HepG2 (cell line): Measurements from ENCODE around the gene SNUPN. TPM values are rescaled to one million over a fixed set of nuclear protein-coding genes. Genes with fewer than 3 reads are reported as not detected.

Source experiments
- AHDC1 ChIP-seq: sonication (generic); formaldehyde crosslinking; IDR thresholded peaks from 2 replicates; pipeline ENCODE4 v1.5.1; 2020; ENCODE audit warnings: mild to moderate bottlenecking, missing genetic modification reagents, borderline replicate concordance
- ARID4A ChIP-seq: sonication (generic); formaldehyde crosslinking; IDR thresholded peaks from 2 replicates; pipeline ENCODE4 v1.5.0; 2020; ENCODE audit warnings: mild to moderate bottlenecking, missing genetic modification reagents, borderline replicate concordance
- ATM ChIP-seq: fragments of 450-650 bp; IDR thresholded peaks from 2 replicates; pipeline ENCODE4 v1.7.1; 2017; ENCODE audit warnings: mild to moderate bottlenecking, borderline replicate concordance
- CEBPG ChIP-seq: IDR thresholded peaks from 2 replicates; pipeline ENCODE4 v1.6.1; 2016
- GATAD1 ChIP-seq: IDR thresholded peaks from 2 replicates; pipeline ENCODE4 v1.6.1; 2016; ENCODE audit warnings: missing genetic modification reagents, missing compliant biosample characterization
- KDM1A ChIP-seq: IDR thresholded peaks from 2 replicates; pipeline ENCODE4 v1.6.1; 2016; ENCODE audit warnings: missing compliant biosample characterization
- PHF21A ChIP-seq: sonication (generic); formaldehyde crosslinking; IDR thresholded peaks from 2 replicates; pipeline ENCODE4 v1.5.0; 2020; ENCODE audit warnings: mild to moderate bottlenecking, missing genetic modification reagents
- RARG ChIP-seq: sonication (generic); formaldehyde crosslinking; IDR thresholded peaks from 2 replicates; pipeline ENCODE4 v1.4.0; 2020; ENCODE audit warnings: low read depth, mild to moderate bottlenecking, missing genetic modification reagents
- RNF2 ChIP-seq: fragments of 450-650 bp; conservative IDR thresholded peaks from 2 replicates; pipeline ENCODE4 v1.6.1; 2016; ENCODE audit warnings: low read depth
- TEAD2 ChIP-seq: sonication (generic); formaldehyde crosslinking; IDR thresholded peaks from 2 replicates; pipeline ENCODE4 v1.9.0; 2021; ENCODE audit warnings: missing genetic modification reagents
- XRCC5 ChIP-seq: fragments of 200-400 bp; formaldehyde crosslinking; optimal IDR thresholded peaks from 2 replicates; pipeline ENCODE3; 2017; ENCODE audit warnings: mild to moderate bottlenecking, low read length
- ZBTB10 ChIP-seq: sonication (generic); formaldehyde crosslinking; IDR thresholded peaks from 2 replicates; pipeline ENCODE4 v1.4.0; 2020; ENCODE audit warnings: missing genetic modification reagents, borderline replicate concordance
- ZC3H13 ChIP-seq: sonication (generic); formaldehyde crosslinking; IDR thresholded peaks from 2 replicates; pipeline ENCODE4 v1.8.1; 2023; ENCODE audit warnings: mild to moderate bottlenecking, missing genetic modification reagents, moderate library complexity
- ZC3H4 ChIP-seq: sonication (generic); formaldehyde crosslinking; IDR thresholded peaks from 2 replicates; pipeline ENCODE4 v1.4.0; 2020; ENCODE audit warnings: missing genetic modification reagents, borderline replicate concordance
- ZKSCAN5 ChIP-seq: sonication (generic); formaldehyde crosslinking; IDR thresholded peaks from 2 replicates; pipeline ENCODE4 v1.5.1; 2020; ENCODE audit warnings: mild to moderate bottlenecking, missing genetic modification reagents
- ZNF619 ChIP-seq: sonication (generic); formaldehyde crosslinking; IDR thresholded peaks from 2 replicates; pipeline ENCODE4 v1.4.0; 2020; ENCODE audit warnings: mild to moderate bottlenecking, missing genetic modification reagents
- ZNF724P ChIP-seq: sonication (generic); formaldehyde crosslinking; IDR thresholded peaks from 2 replicates; pipeline ENCODE4 v1.8.0; 2022; ENCODE audit warnings: missing genetic modification reagents, borderline replicate concordance
- polyA plus RNA-seq, 8 experiments: library from polyadenylated mRNA; depleted of rRNA in 3 of 8; stranded (reverse) in 7 of 8; unstranded in 1 of 8; fragments of >200 nt; fragmentation: Illumina TruSeq in 4 of 8; extraction: Trizol in 4 of 8; gene quantifications; 2 replicates each; pipeline versions ENCODE4 v1.2.1 to v1.2.3, GENCODE V29; 2011 to 2016; ENCODE audit warnings: low read depth in 4 of 8, missing spikeins in 1 of 8, mixed read lengths in 1 of 8; ENCODE audit not compliant: insufficient read depth in 1 of 8
- total RNA-seq, 5 experiments: library from RNA; depleted of rRNA; stranded (reverse); fragments of >200 nt; fragmentation: Illumina TruSeq; extraction: Trizol; gene quantifications; 2 replicates each; pipeline ENCODE4 v1.2.3, GENCODE V29; 2016; ENCODE audit warnings: low read depth in 1 of 5

Gene SNUPN
- total and polyA plus RNA-seq, 2 of the 13 experiments (the other 11 are each of a cell fraction or from before 2014, with no cell fraction given): 9.0 to 16.4 TPM

- no peak for TF ChIP-seq ZKSCAN5
- 0 out of 2 replicates have a peak, but pooled peaks have one; percentile 30 for TF ChIP-seq ZNF619
- TF ChIP-seq ARID4A (CRISPR knock-in tag): peak; percentile 34; the same call in 1 of the 2 replicates
- TF ChIP-seq ATM: no peak
- peak; percentile 38 for TF ChIP-seq XRCC5
- no peak for TF ChIP-seq ZC3H13 (CRISPR knock-in tag)
- no peak for TF ChIP-seq RARG (CRISPR knock-in tag)
- no peak for TF ChIP-seq TEAD2 (CRISPR knock-in tag)
- no peak for TF ChIP-seq PHF21A (CRISPR knock-in tag)
- no peak for TF ChIP-seq RNF2
- TF ChIP-seq ZNF724P (CRISPR knock-in tag): no peak
- TF ChIP-seq ZC3H4 (CRISPR knock-in tag): no peak
- TF ChIP-seq CEBPG (CRISPR knock-in tag): no peak; the same call in 1 of the 2 replicates
- no peak for TF ChIP-seq GATAD1 (CRISPR knock-in tag)
- TF ChIP-seq AHDC1: no peak
- 0 out of 2 replicates have a peak, but pooled peaks have one; percentile 7 for TF ChIP-seq ZBTB10 (CRISPR knock-in tag)
- TF ChIP-seq KDM1A (CRISPR knock-in tag): no peak
Observed at GRCh38 chr15:75578948-75579920, 46.3 kb downstream of the SNUPN start, which contains the start of gene PTPN9 (continued).
